ENCODE data around the gene FAM187B.

DNA sequence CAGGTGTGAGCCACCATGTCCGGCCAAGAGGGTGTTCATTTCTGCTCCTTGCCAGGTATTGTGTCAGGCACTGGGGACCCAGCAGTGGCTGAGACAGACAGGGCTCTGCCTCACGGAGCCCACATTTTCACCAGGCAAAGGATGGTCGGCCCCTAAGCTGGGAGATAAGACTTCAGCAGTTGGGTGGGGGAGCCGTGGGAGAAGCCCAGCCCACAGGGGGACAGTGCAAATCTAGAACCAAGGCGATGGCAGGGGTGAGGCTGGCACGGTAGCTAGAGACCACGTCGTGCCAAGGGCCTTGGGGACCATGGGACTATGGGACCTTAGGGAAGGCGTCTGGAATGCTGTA, 28.5 kb upstream of the FAM187B start:
- TF ChIP-seq, protein P1, sequence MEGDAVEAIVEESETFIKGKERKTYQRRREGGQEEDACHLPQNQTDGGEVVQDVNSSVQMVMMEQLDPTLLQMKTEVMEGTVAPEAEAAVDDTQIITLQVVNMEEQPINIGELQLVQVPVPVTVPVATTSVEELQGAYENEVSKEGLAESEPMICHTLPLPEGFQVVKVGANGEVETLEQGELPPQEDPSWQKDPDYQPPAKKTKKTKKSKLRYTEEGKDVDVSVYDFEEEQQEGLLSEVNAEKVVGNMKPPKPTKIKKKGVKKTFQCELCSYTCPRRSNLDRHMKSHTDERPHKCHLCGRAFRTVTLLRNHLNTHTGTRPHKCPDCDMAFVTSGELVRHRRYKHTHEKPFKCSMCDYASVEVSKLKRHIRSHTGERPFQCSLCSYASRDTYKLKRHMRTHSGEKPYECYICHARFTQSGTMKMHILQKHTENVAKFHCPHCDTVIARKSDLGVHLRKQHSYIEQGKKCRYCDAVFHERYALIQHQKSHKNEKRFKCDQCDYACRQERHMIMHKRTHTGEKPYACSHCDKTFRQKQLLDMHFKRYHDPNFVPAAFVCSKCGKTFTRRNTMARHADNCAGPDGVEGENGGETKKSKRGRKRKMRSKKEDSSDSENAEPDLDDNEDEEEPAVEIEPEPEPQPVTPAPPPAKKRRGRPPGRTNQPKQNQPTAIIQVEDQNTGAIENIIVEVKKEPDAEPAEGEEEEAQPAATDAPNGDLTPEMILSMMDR (IDR thresholded peaks at IDR 0.05): no peak
- no peak for TF ChIP-seq POLR2A (IDR thresholded peaks at IDR 0.05)

All from right lobe of liver (tissue), 4 donors.